GM23338 (cell line): Measurements from ENCODE around the gene DOK1. TPM values are rescaled to one million over a fixed set of nuclear protein-coding genes. Genes with fewer than 3 reads are reported as not detected.
"Not testable (repeated sequence)": the region's sequence is repeated elsewhere in the genome, so short reads cannot be mapped to it uniquely, and the experiment has no call there.

Source experiments
- ATAC-seq: fragments of 200-7000 bp; cut with Tn5 transposase; 3 replicates; pipeline ENCODE4 v1.9.1; 2020
- DNase-seq: peaks from one replicate; pipeline ENCODE4 v3.0.0-alpha.2; 2015; ENCODE audit warnings: low spot score
- H2AFZ ChIP-seq: fragments of 200-600 bp; sonication (generic); 2 replicates; pipeline ENCODE4 v1.8.0; 2016; ENCODE audit warnings: antibody characterized with exemption, mild to moderate bottlenecking, moderate library complexity
- H3F3A ChIP-seq: fragments of 200-600 bp; sonication (generic); replicated peaks from 2 replicates; pipeline ENCODE4 v1.8.0; 2017; ENCODE audit warnings: antibody characterized with exemption, mixed run types, low read depth
- H3K27ac ChIP-seq: fragments of 200-600 bp; sonication (generic); 2 replicates; pipeline ENCODE4 v1.6.1; 2016; ENCODE audit warnings: low read depth
- H3K27me3 ChIP-seq: fragments of 200-600 bp; sonication (generic); 2 replicates; pipeline ENCODE4 v1.8.0; 2016; ENCODE audit warnings: mild to moderate bottlenecking, mixed run types, moderate library complexity; ENCODE audit not compliant: insufficient read depth
- H3K36me3 ChIP-seq: fragments of 200-600 bp; sonication (generic); 2 replicates; pipeline ENCODE4 v1.8.0; 2016; ENCODE audit warnings: mild to moderate bottlenecking; ENCODE audit not compliant: insufficient read depth
- H3K4me1 ChIP-seq: fragments of 200-600 bp; sonication (generic); 2 replicates; pipeline ENCODE4 v1.8.0; 2016; ENCODE audit warnings: mild to moderate bottlenecking, moderate library complexity; ENCODE audit not compliant: insufficient read depth
- H3K4me2 ChIP-seq: fragments of 200-600 bp; sonication (generic); 2 replicates; pipeline ENCODE4 v1.7.1; 2017; ENCODE audit warnings: mixed run types
- H3K4me3 ChIP-seq: fragments of 200-600 bp; sonication (generic); 2 replicates; pipeline ENCODE4 v1.6.1; 2016; ENCODE audit warnings: mixed run types
- H3K79me2 ChIP-seq: fragments of 200-600 bp; sonication (generic); replicated peaks from 2 replicates; pipeline ENCODE4 v1.8.0; 2017; ENCODE audit warnings: mild to moderate bottlenecking; ENCODE audit not compliant: insufficient read depth
- H3K9me2 ChIP-seq: fragments of 200-600 bp; sonication (generic); 2 replicates; pipeline ENCODE4 v1.8.0; 2017; ENCODE audit not compliant: insufficient read depth
- H4K20me1 ChIP-seq: fragments of 200-600 bp; sonication (generic); replicated peaks from 2 replicates; pipeline ENCODE4 v1.8.0; 2017; ENCODE audit warnings: mild to moderate bottlenecking; ENCODE audit not compliant: insufficient read depth
- H3K27ac Mint-ChIP-seq: 2 replicates; pipeline ENCODE4 v1.8.0; 2020; ENCODE audit warnings: inconsistent platforms, mild to moderate bottlenecking, moderate library complexity, mixed read lengths
- H3K27me3 Mint-ChIP-seq: 3 replicates; pipeline ENCODE4 v1.8.0; 2022; ENCODE audit warnings: low read depth, mild to moderate bottlenecking, moderate library complexity, mixed read lengths, inconsistent platforms; ENCODE audit not compliant: insufficient read depth, poor library complexity
- H3K36me3 Mint-ChIP-seq: 3 replicates; pipeline ENCODE4 v1.8.0; 2021; ENCODE audit warnings: low read depth, mild to moderate bottlenecking, inconsistent platforms, moderate library complexity, mixed read lengths
- H3K4me1 Mint-ChIP-seq: 3 replicates; pipeline ENCODE4 v1.8.0; 2020; ENCODE audit warnings: mild to moderate bottlenecking, inconsistent platforms, mixed read lengths
- H3K4me3 Mint-ChIP-seq: 3 replicates; pipeline ENCODE4 v1.8.0; 2021; ENCODE audit warnings: moderate library complexity, mild to moderate bottlenecking, inconsistent platforms, mixed read lengths
- H3K9me3 Mint-ChIP-seq: 3 replicates; pipeline ENCODE4 v1.8.0; 2020; ENCODE audit warnings: moderate library complexity, mild to moderate bottlenecking, inconsistent platforms, mixed read lengths
- CREB1 ChIP-seq: fragments of 250-450 bp; sonication (Bioruptor Pico); IDR thresholded peaks from 2 replicates; pipeline ENCODE4 v1.5.0; 2020; ENCODE audit warnings: low read depth, mild to moderate bottlenecking, moderate library complexity
- EZH2 ChIP-seq: fragments of 200-600 bp; sonication (generic); IDR thresholded peaks from one replicate; pipeline ENCODE4 v1.8.0; 2017; ENCODE audit warnings: antibody characterized with exemption, mild to moderate bottlenecking, low read depth; ENCODE audit not compliant: unreplicated experiment
- EZH2phosphoT487 ChIP-seq: fragments of 200-600 bp; sonication (generic); IDR thresholded peaks from one replicate; pipeline ENCODE4 v1.8.1; 2018; ENCODE audit warnings: antibody characterized with exemption; ENCODE audit not compliant: unreplicated experiment
- JUNB ChIP-seq: IDR thresholded peaks from one replicate; pipeline ENCODE4 v1.6.1; 2016; ENCODE audit warnings: antibody characterized with exemption; ENCODE audit not compliant: unreplicated experiment
- POLR2AphosphoS5 ChIP-seq: IDR thresholded peaks from 2 replicates; pipeline ENCODE4 v1.6.1; 2016; ENCODE audit warnings: antibody characterized with exemption, low read depth
- STAT1 ChIP-seq: IDR thresholded peaks from one replicate; pipeline ENCODE4 v1.6.1; 2016; ENCODE audit warnings: antibody characterized with exemption; ENCODE audit not compliant: unreplicated experiment
- ZNF114 ChIP-seq: fragments of 250-450 bp; sonication (Bioruptor Pico); IDR thresholded peaks from 2 replicates; pipeline ENCODE4 v1.5.0; 2020; ENCODE audit warnings: mild to moderate bottlenecking, moderate library complexity
- ZNF331 ChIP-seq: fragments of 250-450 bp; sonication (Bioruptor Pico); IDR thresholded peaks from 2 replicates; pipeline ENCODE4 v1.5.0; 2020; ENCODE audit warnings: low read depth, mild to moderate bottlenecking, moderate library complexity
- polyA plus RNA-seq: library from polyadenylated mRNA; unstranded; fragments of >200 nt; fragmentation: Nextera tagmentation; extraction: Ambion mirVana; gene quantifications from 2 replicates; pipeline ENCODE4 v1.2.1, GENCODE V29; 2016
- total RNA-seq: library from RNA; depleted of rRNA; stranded (reverse); fragments of >200 nt; shearing (Covaris generic); gene quantifications from 2 replicates; pipeline ENCODE4 v1.2.3, GENCODE V29; 2014
- TF ChIP-seq, protein P1 (sequence below), 2 experiments: fragments of 200-600 bp in 1 of 2; sonication (generic) in 1 of 2; conservative IDR thresholded peaks; 2 replicates each; pipeline versions ENCODE4 v1.5.1 to v1.6.1; 2016 to 2017; ENCODE audit warnings: antibody characterized with exemption in 2 of 2, low read depth in 2 of 2, mild to moderate bottlenecking in 2 of 2, moderate library complexity in 1 of 2

The DOK1 gene
- total and polyA plus RNA-seq, 2 experiments from 2014 or later = 3.9 to 15.5 TPM

DNA sequence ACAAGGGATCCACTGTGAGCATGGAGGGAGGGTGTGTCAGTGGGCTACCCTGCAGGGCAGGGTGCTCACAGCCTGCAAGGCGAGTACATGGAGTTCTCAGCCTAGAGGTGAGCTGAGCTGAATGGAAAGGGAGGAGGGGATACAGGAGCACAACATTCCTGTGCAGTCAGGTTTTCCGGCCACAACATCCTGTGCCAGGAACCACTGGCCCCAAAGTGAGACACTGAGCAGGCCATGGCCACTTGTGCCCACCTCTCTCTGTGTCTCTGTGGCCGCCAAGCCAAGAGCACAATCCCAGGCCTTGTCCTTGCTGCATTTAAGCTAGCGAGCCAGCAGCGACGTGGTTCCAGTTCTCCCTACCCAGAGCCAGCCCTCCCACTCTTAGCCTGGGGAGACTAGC, 6.1 kb downstream of the DOK1 start (continued):
- TF ChIP-seq ZNF331 (CRISPR knock-in tag) (no peak), POLR2AphosphoS5 (no peak), EZH2 (no peak), ZNF114 (CRISPR knock-in tag) (no peak)
- TF ChIP-seq, protein P1, sequence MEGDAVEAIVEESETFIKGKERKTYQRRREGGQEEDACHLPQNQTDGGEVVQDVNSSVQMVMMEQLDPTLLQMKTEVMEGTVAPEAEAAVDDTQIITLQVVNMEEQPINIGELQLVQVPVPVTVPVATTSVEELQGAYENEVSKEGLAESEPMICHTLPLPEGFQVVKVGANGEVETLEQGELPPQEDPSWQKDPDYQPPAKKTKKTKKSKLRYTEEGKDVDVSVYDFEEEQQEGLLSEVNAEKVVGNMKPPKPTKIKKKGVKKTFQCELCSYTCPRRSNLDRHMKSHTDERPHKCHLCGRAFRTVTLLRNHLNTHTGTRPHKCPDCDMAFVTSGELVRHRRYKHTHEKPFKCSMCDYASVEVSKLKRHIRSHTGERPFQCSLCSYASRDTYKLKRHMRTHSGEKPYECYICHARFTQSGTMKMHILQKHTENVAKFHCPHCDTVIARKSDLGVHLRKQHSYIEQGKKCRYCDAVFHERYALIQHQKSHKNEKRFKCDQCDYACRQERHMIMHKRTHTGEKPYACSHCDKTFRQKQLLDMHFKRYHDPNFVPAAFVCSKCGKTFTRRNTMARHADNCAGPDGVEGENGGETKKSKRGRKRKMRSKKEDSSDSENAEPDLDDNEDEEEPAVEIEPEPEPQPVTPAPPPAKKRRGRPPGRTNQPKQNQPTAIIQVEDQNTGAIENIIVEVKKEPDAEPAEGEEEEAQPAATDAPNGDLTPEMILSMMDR (conservative IDR thresholded peaks at IDR 0.05; ENCODE audit: low read depth in 2 of 2) = no peak

DNA sequence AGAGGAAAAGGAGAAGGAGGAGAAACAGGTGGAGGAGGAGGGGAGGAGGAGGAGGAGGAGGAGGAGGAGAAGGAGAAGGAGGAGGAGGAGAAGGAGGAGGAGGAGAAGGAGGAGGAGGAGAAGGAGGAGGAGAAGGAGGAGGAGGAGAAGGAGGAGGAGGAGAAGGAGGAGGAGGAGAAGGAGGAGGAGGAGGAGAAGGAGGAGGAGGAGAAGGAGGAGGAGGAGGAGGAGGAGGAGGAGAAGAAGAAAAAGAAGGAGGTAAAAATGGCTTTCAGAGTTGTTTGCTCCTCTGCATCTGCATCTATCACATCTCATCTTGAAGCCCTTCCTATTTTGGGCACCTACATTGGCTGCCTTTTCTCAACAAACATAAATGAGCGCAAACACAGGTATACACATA, 6.5 kb downstream of the DOK1 start:
- ATAC-seq, H3K9me3 Mint-ChIP-seq, H3K4me3 Mint-ChIP-seq, H3K36me3 Mint-ChIP-seq, DNase-seq, H3K36me3 ChIP-seq, H3K27ac Mint-ChIP-seq, H3K79me2 ChIP-seq, H3K27ac ChIP-seq, H2AFZ ChIP-seq, H3K9me2 ChIP-seq, H3K4me2 ChIP-seq, H4K20me1 ChIP-seq, H3K4me1 ChIP-seq, H3K4me3 ChIP-seq, H3F3A ChIP-seq: not testable (repeated sequence)
- Mint-ChIP-seq H3K27me3 (peaks cover 34% of the 10 kb centered on the region), H3K4me1 (peaks cover 19% of the 10 kb centered on the region)
- H3K27me3 ChIP-seq = peaks cover 41% of the 10 kb centered on the region

DNA sequence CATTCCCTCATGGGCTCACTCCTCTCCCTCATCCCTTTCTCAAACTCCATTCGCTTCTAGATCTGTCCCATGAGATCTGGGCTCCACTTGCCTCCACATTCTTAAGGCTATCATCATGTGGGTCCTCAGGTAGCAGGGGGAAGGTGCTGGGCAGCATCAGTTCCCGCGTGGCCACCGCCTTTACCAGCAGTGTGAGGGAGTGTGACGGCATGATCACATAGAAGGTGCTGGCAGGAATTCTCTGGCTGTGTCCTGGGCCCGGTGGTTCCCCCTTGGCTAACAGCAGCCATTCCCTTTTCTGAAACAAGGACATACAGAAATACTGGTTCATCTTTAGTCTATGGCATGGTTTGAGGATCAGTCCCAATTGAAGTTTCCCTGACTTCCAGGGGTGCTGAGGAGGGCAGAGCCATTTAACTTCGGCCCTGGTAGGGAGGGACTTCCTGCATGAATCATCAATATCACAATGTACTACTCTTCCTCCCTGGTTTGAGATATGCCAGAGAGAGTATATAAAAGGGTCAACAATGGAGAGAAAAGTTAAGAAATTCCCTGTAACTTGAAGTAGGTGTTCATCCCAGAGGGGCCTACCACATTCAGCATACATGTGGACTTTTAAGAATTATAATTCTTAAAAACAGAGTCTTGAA, 7.7 kb downstream of the DOK1 start:
- H3K27ac ChIP-seq = no peak overlapping the region
- Mint-ChIP-seq H3K27ac (no peak overlapping the region), H3K36me3 (no peaks in the 10 kb centered on the region), H3K4me3 (no peak overlapping the region), H3K9me3 (no peaks in the 10 kb centered on the region), H3K4me1 (peaks cover 19% of the 10 kb centered on the region), H3K27me3 (peaks cover 24% of the 10 kb centered on the region)
- H3K4me2 ChIP-seq = no peak overlapping the region
- H3K36me3 ChIP-seq = no peaks in the 10 kb centered on the region
- no peaks in the 10 kb centered on the region for H3K79me2 ChIP-seq
- no peaks in the 10 kb centered on the region for H3F3A ChIP-seq
- H3K4me3 ChIP-seq = no peak overlapping the region
- H3K27me3 ChIP-seq = peaks cover 29% of the 10 kb centered on the region; the same call in 1 of the 2 replicates
- H3K9me2 ChIP-seq = no peaks in the 10 kb centered on the region
- H3K4me1 ChIP-seq = peaks cover 10% of the 10 kb centered on the region
- ATAC-seq = no peak
- H4K20me1 ChIP-seq = no peaks in the 10 kb centered on the region; the same call in 1 of the 2 replicates
- H2AFZ ChIP-seq = no peak overlapping the region
- no peak for DNase-seq
- TF ChIP-seq POLR2AphosphoS5 (no peak), STAT1 (no peak), EZH2phosphoT487 (no peak), ZNF331 (CRISPR knock-in tag) (no peak), EZH2 (no peak), JUNB (no peak), ZNF114 (CRISPR knock-in tag) (no peak), CREB1 (CRISPR knock-in tag) (no peak)
- TF ChIP-seq, protein P1 (conservative IDR thresholded peaks at IDR 0.05; ENCODE audit: low read depth in 2 of 2) = no peak
